HG02798 (cell line): ENCODE measurements around the gene EMC10.
"Not testable (repeated sequence)": the region's sequence is repeated elsewhere in the genome, so short reads cannot be mapped to it uniquely, and the experiment has no call there.

ENCODE experiments used
- ATAC-seq: cut with Tn5 transposase; IDR thresholded peaks from one replicate; pipeline ENCODE4 v1.9.1; 2021; ENCODE audit warnings: mild to moderate bottlenecking; ENCODE audit not compliant: unreplicated experiment, poor library complexity

EMC10 gene

GRCh38 chr19:50450369-50451222 is 25.7 kb upstream of the EMC10 start:
- ATAC-seq = no peak

- no peak for ATAC-seq
These were observed 25.1 kb upstream of the EMC10 start for GRCh38 chr19:50451223-50451534.

DNA sequence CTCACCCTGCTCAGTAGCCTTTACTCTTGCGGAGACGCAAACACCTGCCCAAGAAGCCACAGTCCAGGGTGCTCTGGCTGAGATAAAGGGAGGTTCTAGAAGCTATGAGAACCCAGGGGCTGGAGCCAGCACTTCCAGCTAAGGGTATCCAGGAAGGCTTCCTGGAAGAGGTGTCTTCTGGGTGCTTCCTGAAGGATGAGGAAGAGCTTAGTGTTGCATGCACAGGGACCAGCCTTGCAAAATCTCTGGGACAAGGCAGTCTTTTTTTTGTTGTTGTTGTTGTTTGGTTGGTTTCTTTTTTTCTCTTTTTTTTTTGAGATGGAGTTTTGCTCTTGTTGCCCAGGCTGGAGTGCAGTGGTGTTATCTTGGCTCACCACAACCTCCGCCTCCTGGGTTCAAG is 23.1 kb upstream of the EMC10 start:
- ATAC-seq = no peak

- ATAC-seq = no peak
These were observed 20.3 kb upstream of the EMC10 start for GRCh38 chr19:50455992-50456391.

DNA sequence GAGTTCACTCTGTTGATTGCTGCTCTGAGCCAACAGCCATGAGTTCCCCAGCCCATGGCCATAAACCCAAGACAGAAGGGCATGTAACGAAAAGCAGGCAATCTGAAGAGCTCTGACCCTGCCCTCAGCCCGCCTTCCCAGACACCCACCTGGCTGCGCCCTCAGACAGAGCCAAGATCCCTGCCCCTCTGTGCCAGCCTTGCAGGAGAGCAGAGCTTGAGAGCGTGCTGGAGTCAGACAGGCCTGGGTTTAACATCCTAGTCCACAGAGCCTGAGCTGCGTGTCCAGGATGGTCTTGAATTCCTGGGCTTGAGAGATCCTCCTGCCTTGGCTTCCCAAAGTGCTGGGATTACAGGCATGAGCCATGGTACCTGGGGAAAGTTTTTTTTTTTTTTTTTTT is 19.0 kb upstream of the EMC10 start:
- ATAC-seq = no peak

DNA sequence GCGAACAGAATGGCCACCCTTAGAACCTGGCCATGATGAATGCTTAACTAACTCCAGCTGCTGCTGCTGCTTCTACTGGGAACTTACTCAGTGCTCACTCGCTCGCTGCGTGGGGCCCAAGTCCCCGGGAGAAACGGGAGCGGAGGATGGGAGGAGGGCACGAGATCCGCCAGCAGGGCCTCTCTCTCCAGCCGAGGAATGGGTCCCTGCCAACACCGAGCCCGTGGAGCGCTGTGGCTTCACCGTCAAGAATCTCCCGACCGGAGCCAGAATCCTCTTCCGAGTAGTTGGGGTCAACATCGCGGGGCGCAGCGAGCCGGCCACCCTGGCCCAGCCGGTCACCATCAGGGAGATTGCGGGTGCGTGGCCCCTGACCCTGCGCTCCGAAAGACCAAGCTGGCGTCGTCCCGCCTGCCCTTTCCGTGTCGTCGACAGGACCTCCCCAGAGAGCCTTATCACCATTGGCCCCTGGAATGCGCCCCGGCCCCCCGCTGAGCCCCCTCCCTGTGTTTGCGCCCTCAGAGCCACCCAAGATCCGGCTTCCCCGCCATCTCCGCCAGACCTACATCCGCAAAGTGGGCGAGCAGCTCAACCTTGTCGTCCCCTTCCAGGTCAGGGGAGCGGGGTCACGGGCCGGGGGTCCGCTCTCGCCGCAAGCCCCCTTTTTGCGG is 17.8 kb upstream of the EMC10 start:
- no peak for ATAC-seq

GRCh38 chr19:50459067-50459456 is 17.2 kb upstream of the EMC10 start:
- no peak for ATAC-seq

DNA sequence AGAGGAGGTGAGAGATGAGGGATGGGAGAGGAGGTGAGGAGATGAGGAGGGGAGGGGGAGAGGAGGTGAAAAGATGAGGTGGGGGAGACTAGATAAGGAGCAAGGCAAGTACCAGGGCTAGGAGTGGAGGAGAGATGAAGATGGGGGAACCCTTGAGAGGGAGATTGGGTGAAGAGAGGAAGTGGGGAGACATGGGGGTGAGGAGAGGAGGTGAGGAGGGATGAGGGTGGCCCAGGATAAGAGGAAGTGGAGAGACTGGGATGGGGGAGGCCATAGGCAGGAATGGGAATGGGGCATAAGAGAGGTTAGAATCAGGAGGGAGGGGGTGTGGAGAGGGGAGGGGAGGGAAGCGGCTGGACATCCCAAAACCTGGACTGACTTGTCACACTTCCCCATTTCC is 16.7 kb upstream of the EMC10 start:
- no peak for ATAC-seq

- peak; percentile 53 for ATAC-seq
These were observed 16.0 kb upstream of the EMC10 start for GRCh38 chr19:50460161-50460765.

DNA sequence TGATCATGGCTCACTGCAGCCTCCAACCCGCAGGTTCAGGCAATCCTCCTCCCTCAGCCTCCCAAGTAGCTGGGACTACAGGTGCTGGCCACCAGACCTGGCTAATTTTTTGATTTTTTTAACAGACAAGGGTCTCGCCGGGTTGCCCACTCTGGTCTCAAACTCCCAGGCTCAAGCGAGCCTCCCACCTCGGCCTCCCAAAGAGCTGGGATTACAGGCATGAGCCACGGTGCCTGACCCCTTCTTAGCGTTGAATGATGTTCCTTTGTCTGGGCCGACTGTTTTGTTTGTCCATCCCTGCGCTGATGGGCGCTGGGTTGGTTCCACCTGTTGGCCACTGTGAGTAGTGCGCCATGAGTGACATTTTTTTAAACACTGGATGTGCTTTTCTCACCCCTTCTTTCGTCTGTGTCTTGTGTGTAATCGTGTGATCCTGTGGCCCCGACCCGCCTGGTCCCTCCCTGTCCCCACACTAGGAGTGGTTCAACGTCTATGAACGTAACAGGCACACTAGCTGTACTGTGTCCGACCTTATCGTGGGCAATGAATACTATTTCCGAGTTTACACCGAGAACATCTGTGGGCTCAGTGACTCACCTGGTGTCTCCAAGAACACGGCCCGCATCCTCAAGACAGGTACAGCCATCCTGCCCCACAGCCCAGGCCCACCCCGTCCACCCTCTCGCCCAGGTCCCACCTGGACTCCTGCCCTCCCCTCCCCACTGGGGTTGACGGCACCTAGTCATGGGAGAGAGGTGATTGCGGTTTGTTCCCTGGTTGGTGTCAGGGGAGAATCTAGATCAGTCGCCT is 15.0 kb upstream of the EMC10 start:
- peak; percentile 69 for ATAC-seq

DNA sequence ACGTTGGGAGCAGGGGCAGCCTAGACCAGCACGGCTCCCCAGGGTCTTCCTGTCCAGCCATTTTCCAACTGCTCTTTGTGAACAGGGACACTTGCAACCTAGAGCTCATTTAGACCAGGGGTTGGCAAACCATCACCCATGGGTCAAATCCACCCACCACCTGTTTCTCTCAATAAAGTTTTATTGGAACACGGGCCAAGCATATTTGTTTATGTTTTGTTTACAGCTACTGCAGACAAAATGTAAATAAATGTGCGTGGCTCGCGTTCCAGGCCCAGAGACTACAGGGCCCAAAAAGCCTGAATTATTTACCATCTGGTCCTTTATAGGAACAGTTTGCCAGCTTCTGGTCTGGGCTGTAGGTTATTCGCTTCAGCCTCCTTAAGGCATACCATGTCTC is 13.3 kb upstream of the EMC10 start:
- no peak for ATAC-seq

DNA sequence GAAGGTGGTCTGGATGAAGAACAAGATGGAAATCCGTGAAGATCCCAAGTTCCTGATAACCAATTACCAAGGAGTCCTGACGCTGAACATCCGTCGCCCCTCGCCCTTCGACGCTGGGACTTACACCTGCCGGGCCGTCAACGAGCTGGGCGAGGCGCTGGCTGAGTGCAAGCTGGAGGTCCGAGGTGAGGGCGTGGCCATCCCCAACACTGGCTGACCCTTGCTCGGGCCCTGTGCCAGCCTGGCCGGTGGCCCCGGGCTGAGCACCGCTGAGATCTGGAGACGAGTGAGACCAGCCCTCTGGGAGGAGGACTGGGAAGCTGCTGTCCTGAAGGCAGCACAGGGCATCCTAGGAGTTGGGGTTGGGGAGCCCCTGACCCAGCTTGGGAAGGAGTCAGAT is 12.0 kb upstream of the EMC10 start:
- ATAC-seq = no peak

DNA sequence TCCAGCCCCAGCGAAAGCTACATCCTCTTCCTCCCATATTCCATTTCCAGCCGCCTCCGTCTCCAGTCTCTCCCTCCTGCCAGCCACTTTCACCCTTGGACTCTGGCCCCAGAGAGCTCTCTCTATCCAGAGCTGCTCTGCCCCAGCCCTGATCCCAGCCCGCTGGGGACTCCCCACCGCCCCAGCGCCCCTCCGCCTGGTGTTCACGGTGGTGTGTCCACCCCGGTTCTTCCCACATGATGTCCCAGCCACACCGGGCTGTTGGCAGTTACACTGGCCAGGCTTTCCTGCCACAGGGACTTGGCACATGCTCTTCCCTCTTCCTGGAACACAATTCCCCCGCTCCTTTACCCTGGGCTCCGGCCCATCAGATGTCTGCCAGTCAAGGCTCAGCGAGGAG is 11.3 kb upstream of the EMC10 start:
- ATAC-seq = no peak

GRCh38 chr19:50465986-50466705 is 10.2 kb upstream of the EMC10 start:
- no peak for ATAC-seq

GRCh38 chr19:50466706-50467039 is 9.6 kb upstream of the EMC10 start:
- ATAC-seq = no peak

DNA sequence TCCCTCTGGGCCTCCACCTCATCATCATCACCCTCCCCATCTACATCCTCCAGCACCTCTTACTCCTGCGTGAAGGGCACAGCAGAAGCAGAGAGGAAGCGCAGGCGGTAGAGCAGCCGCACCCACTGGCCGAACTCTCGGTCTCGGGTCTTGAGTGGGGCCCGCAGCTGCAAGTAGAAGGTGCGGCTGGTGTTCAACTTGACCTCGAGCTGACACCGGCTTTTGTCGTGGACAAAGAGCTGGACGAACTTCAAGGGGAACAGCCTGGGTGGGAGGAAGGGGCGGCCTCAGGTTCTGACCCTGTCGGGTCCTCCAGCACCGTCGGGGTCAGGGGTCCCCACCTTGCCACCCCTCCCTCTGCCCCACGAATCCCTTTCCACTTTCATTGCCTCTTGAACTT is 8.7 kb upstream of the EMC10 start:
- ATAC-seq = no peak

DNA sequence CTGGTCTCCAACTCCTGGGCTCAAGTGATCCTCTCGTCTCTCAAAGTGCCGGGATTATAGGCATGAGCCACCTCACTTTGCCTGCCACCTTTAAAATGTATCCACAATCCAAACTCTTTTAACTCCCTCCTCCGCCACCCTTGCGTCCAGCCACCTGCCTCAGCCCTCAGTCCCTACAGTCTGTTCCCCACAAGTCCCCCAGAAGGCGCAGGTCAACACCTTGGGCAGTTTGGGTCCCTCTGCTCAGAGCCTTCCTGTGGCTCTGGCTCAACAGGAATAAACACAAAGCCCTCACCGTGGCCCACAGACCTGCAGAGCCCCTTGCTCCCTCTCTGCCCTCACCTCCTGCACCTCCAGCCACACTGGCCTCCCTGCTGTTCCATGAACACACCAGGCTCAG is 7.5 kb upstream of the EMC10 start:
- ATAC-seq = no peak

GRCh38 chr19:50473336-50473735 is 3.0 kb upstream of the EMC10 start:
- ATAC-seq = not testable (repeated sequence)

GRCh38 chr19:50475101-50475568 is 1.2 kb upstream of the EMC10 start:
- ATAC-seq = no peak

DNA sequence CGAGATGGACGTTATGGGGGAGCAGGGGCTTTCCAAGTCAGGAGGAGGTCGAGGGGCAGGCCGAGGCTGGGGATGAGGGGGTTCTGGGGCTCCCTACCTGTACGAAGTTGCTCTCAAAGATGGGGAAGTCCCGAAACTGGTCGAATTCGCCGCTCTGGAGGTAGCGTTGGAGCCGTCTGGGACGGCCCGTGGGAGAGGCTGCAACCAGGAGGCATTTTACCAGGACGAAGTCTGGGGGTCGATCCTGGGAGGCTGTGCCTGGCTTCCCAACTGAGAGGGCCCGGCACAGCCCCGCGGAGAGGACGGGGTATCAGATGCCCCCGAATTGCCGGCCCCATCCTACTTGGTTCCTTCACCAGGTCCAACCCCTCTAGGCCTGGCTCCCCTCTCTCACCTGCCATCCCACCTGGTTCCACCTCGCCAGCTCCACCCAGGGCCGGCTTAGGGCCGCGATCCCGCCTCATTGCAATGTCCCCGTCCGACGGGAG is 527 bp upstream of the EMC10 start:
- no peak for ATAC-seq
